Psoas muscle (tissue), 8 donors: ENCODE measurements around the gene MIB1. TPM values are rescaled to one million over a fixed set of nuclear protein-coding genes. Genes with fewer than 3 reads are reported as not detected.

Experiments
- ATAC-seq, 4 donors: fragments of 200-7000 bp; cut with Tn5 transposase; one replicate each; pipeline ENCODE4 v1.9.1; 2020; ENCODE audit warnings: moderate library complexity in 3 of 4, mild to moderate bottlenecking in 2 of 4
- DNase-seq, 2 donors: peaks; one replicate each; pipeline ENCODE4 v3.0.0-alpha.2; 2020
- H3K27ac ChIP-seq: fragments of 200-600 bp; one replicate; pipeline ENCODE4 v1.8.0; 2022
- H3K27me3 ChIP-seq, 3 donors: fragments of 200-600 bp in 1 of 3; one replicate each; pipeline versions ENCODE4 v1.6.1 to v1.8.0; 2013 to 2022; ENCODE audit warnings: low read length in 2 of 3, mild to moderate bottlenecking in 2 of 3, moderate library complexity in 1 of 3; ENCODE audit not compliant: insufficient read depth in 3 of 3
- H3K36me3 ChIP-seq, 2 donors: fragments of 200-600 bp in 1 of 2; one replicate each; pipeline versions ENCODE4 v1.6.1 to v1.8.0; 2013 to 2022; ENCODE audit warnings: low read depth in 1 of 2, mild to moderate bottlenecking in 1 of 2, moderate library complexity in 1 of 2; ENCODE audit not compliant: insufficient read depth in 1 of 2
- H3K4me1 ChIP-seq: fragments of 200-600 bp; one replicate; pipeline ENCODE4 v1.8.0; 2022
- H3K4me3 ChIP-seq: fragments of 200-600 bp; one replicate; pipeline ENCODE4 v1.8.0; 2022; ENCODE audit warnings: mild to moderate bottlenecking
- H3K9me3 ChIP-seq: fragments of 200-600 bp; one replicate; pipeline ENCODE4 v1.8.0; 2022
- CTCF ChIP-seq: fragments of 200-600 bp; IDR thresholded peaks from one replicate; pipeline ENCODE4 v1.8.0; 2022; ENCODE audit warnings: antibody characterized with exemption
- WGBS, 3 donors: extraction: QIAGEN DNeasy Blood & Tissue Kit; methylation state at CpG; one replicate each; pipeline versions ENCODE4 v1.1.6 to v1.1.7; 2013; 5-methylcytosine and 5-hydroxymethylcytosine counted together
- intact Hi-C, 2 donors: fragments of 100-400 bp; cut with DNase I; formaldehyde crosslinking; loops; one replicate each; pipeline versions ENCODE4 v1.11.0 to v1.14.2; 2022
- polyA plus RNA-seq, 3 donors: library from polyadenylated mRNA; stranded (reverse); fragments of 200-250 nt; gene quantifications; one replicate each; pipeline ENCODE4 v1.2.3, GENCODE V29; 2013
- total RNA-seq, 4 donors: library from RNA; stranded (reverse); fragmentation: NEBNext Ultra II Directional in 2 of 4; extraction: Animal tissue kit (Norgen Biotek cat#: 25700) in 2 of 4; gene quantifications; one replicate each; pipeline versions ENCODE4 v1.2.1 to v1.2.4, GENCODE V29; 2021 to 2023
- donor health status: healthy with polysubstance abuse.
- donor health status: DM: no; HTN: no; CAD: no; lungs with moderate emphysema.
- donor health status: Bipolar disorder and iron deficiency.
- donor health status: healthy.
- donor health status: DM: yes; HTN: yes; CAD: no.
- donor health status: DM: no; HTN: no; CAD: no.
- donor health status: DM: no; HTN: no; CAD: no.
- donor health status: DM: yes; HTN: yes; CAD: no.

Gene MIB1
- total and polyA plus RNA-seq, 7 donors, result 2.1 to 21.3 (median 16.1) TPM

- peaks cover 26% of the 10 kb centered on the region for H3K4me1 ChIP-seq
- TF ChIP-seq CTCF, result no peak
- H3K36me3 ChIP-seq, result peaks cover 0 to 16% of the 10 kb centered on the region in 2 donors
- H3K4me3 ChIP-seq, result no peak overlapping the region
- no peak for ATAC-seq
- H3K27me3 ChIP-seq, result no peaks in the 10 kb centered on the region
- H3K9me3 ChIP-seq, result no peaks in the 10 kb centered on the region
- DNase-seq, result no peak
- intact Hi-C loops, result no loop called here
- H3K27ac ChIP-seq, result peak overlapping the region; percentile 50
Observed at GRCh38 chr18:21798126-21798525, 57.5 kb downstream of the MIB1 start.

- no peak overlapping the region for H3K27ac ChIP-seq
- no peaks in the 10 kb centered on the region for H3K9me3 ChIP-seq
- no peaks in the 10 kb centered on the region for H3K27me3 ChIP-seq
- peaks cover 26% of the 10 kb centered on the region for H3K4me1 ChIP-seq
- TF ChIP-seq CTCF, result no peak
- intact Hi-C loops, result no loop called here
- ATAC-seq (no peak), DNase-seq (no peak)
- peaks cover 0 to 29% of the 10 kb centered on the region in 2 donors for H3K36me3 ChIP-seq
- H3K4me3 ChIP-seq, result no peak overlapping the region
Observed at GRCh38 chr18:21799721-21800120, 59.1 kb downstream of the MIB1 start.

- no peak overlapping the region for H3K4me3 ChIP-seq
- intact Hi-C loops, result no loop called here
- peaks cover 0 to 49% of the 10 kb centered on the region in 2 donors for H3K36me3 ChIP-seq
- peaks cover 19% of the 10 kb centered on the region for H3K4me1 ChIP-seq
- DNase-seq (no peak), ATAC-seq (no peak)
- no peaks in the 10 kb centered on the region for H3K27me3 ChIP-seq
- H3K9me3 ChIP-seq, result no peaks in the 10 kb centered on the region
- no peak overlapping the region for H3K27ac ChIP-seq
- 86 to 93% (median 90%) methylated on average over 3 of the region's 3 CpGs for WGBS, 3 donors
- TF ChIP-seq CTCF, result no peak
Observed at GRCh38 chr18:21803495-21803894, 62.9 kb downstream of the MIB1 start.

GRCh38 chr18:21805771-21806366 is 65.3 kb downstream of the MIB1 start:
- Histone ChIP-seq H3K4me3 (no peak overlapping the region), H3K27ac (no peak overlapping the region), H3K27me3 (no peaks in the 10 kb centered on the region), H3K9me3 (peaks cover 8% of the 10 kb centered on the region), H3K36me3 (peaks cover 3 to 65% of the 10 kb centered on the region in 2 donors), H3K4me1 (no peaks in the 10 kb centered on the region)
- no peak for DNase-seq
- TF ChIP-seq CTCF, result no peak
- 76 to 85% (median 82%) methylated on average over 9 of the region's 9 CpGs for WGBS, 3 donors
- no peak for ATAC-seq
- intact Hi-C loops, result no loop called here

GRCh38 chr18:21808185-21808584 is 67.6 kb downstream of the MIB1 start:
- Histone ChIP-seq H3K9me3 (peaks cover 8% of the 10 kb centered on the region), H3K4me3 (no peak overlapping the region), H3K27me3 (no peaks in the 10 kb centered on the region), H3K36me3 (peaks cover 3 to 62% of the 10 kb centered on the region in 2 donors), H3K4me1 (no peaks in the 10 kb centered on the region), H3K27ac (no peak overlapping the region)
- DNase-seq, result no peak
- no peak for TF ChIP-seq CTCF
- 96 to 98% (median 98%) methylated on average over 3 of the region's 3 CpGs for WGBS, 3 donors
- intact Hi-C loops, result no loop called here
- no peak for ATAC-seq
